ENCODE measurements around the gene AHCYL2.
A peak's percentile ranks its signal among the peaks of the same experiment; 100 is the strongest.
"Not testable (repeated sequence)": the region's sequence is repeated elsewhere in the genome, so short reads cannot be mapped to it uniquely, and the experiment has no call there.

AHCYL2 gene

DNA sequence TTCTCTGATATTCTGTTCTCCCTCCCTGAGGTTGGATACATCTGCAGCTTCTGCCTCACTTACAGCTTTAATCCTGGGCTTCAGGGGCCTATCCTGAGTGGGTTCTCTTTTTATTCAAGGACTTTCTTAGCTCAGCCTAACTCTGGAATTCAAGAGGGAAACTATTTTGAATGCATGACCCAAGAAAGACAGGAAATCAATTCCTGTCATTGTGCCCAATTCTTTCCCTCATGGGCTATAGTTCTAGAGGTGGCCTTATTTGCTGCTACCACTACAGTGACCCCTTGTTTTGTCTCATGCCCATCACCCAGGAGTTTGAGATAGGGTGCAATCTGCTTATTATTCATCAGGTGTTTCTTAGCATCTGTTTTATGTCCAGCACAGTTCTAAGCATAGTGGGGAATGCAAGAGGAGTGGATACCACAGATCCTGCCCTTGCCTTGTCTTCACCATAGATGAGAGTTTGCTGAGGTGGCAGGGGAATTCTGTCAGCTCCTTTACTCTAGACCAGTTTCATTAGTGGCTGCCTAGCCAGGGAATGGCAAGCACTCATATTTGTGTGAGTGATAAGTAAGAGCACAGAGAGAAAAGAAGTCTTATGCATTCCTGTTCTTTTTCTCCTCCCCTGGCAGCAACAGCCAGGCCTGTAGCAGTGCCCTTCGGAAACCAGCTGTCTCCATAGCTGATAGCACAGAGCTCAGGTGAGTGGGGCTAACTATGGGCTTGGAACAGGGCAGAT, 228.8 kb downstream of the AHCYL2 start:
- ATAC-seq = no peak
- no peak for DNase-seq

DNA sequence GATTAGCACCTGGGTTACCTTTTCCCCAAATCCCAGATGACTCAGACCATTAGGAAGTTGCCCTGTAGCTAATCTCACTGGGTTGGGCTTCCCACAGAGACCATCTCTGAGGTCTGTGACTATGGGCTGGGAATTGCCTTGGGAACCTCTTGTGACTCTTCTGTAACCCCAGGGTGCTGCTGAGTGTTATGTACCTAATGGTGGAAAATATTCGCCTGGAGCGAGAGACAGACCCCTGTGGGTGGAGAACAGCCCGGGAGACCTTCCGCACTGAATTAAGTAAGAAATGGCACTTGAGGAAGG, 229.4 kb downstream of the AHCYL2 start:
- ATAC-seq = no peak
- no peak for DNase-seq

- DNase-seq (no peak), ATAC-seq (no peak)
Observed at GRCh38 chr7:129456421-129456820, 231.6 kb downstream of the AHCYL2 start.

DNA sequence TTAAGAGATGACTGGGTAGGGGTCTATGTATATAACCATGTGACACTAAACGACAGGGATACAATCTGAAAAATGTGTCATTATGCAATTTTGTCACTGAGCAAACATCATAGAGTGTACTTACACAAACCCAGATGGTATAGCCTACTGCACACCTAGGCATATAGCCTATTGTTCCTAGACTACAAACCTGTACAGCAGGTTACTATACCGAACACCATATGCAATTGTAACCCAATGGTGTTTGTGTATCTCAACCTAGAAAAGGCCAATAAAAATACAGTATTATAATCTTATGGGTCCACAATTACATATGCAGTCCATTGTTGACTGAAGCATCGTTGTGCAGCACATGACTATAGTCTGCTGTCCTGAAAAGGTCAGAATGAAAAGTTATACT, 232.3 kb downstream of the AHCYL2 start:
- DNase-seq = no peak

DNA sequence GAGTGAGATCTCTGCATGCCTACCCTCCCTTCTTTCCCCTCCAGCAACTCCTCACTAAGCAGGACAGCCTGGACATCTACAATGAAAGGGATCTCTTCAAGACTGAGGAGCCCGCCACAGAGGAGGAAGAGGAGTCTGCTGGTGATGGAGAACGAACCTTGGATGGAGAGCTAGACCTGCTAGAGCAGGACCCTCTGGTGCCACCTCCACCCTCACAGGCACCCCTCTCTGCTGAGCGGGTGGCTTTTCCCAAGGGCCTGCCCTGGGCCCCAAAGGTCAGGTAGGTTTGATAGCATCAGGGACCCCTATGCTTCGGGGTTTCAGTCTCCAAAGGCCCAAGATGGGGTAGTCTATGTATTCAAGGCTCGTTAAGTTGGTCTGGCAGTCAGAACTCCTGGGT, 233.3 kb downstream of the AHCYL2 start:
- no peak for DNase-seq
- no peak for ATAC-seq

More for the DNA sequence above, 232.3 kb downstream of the AHCYL2 start:
- no peak for ATAC-seq

DNA sequence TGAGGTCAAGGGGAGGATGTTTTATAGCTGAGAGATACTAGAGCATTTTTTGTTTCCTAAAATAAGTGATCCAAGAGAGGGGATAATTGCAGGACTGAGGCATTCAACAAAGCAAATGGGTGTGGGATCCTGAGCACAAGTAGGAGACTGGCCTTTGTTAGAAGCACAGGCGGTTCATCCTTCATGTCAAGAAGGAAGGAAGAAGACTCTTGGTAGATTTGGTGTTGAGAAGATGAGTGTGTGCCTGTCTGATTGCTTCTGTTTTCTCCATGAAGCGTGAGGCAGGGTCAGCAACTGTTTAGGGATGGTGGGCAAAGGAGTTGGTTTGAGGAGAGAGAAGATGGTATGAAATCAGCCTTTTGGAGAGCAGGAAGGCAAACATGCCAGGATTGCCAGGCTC, 237.0 kb downstream of the AHCYL2 start:
- ATAC-seq = no peak
- no peak for DNase-seq

GRCh38 chr7:129462420-129462819, 237.6 kb downstream of the AHCYL2 start:
- DNase-seq (no peak), ATAC-seq (no peak)

- ATAC-seq (no peak), DNase-seq (no peak)
Observed at GRCh38 chr7:129464194-129464593, 239.4 kb downstream of the AHCYL2 start.

DNA sequence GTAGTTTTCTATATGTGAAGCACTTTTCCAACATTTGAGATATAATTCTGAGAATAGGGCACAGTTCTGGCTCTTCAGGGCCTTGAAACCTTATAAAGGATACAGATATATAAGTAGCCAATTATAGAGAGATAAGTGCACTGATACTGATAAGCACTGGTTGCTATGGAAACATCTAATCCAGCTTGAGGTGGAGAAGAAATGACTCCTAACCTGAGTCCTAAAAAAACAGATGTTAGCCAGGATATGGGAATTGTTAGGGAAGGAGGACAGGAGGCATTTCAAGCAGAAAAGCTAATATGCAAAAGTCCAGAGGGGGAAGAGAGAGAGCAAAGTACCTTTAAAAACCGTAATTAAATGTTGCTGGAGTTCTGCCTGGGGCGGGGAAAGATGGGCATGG, 240.2 kb downstream of the AHCYL2 start:
- DNase-seq (no peak), ATAC-seq (no peak)

DNA sequence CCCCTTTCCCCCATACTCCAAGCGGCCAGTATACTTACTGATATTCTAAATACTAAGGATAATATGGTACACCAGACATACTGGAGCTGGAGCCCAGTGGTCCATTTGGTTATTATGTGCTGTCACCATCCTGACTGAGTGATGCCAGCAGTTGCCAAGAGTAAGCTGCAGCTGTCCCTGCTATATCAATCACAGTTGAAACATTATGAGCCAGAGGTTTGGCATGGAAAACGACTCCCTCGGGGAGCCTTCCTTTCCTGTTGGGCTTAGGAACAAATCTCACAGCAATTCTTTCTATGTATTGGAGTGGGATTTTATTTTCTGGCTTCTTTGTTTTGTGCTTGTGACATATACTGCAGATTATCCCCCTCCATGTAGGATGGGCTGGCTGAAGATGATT, 242.0 kb downstream of the AHCYL2 start:
- DNase-seq = no peak
- no peak for ATAC-seq

- ATAC-seq (no peak), DNase-seq (no peak)
Observed at GRCh38 chr7:129468087-129468486, 243.3 kb downstream of the AHCYL2 start.

DNA sequence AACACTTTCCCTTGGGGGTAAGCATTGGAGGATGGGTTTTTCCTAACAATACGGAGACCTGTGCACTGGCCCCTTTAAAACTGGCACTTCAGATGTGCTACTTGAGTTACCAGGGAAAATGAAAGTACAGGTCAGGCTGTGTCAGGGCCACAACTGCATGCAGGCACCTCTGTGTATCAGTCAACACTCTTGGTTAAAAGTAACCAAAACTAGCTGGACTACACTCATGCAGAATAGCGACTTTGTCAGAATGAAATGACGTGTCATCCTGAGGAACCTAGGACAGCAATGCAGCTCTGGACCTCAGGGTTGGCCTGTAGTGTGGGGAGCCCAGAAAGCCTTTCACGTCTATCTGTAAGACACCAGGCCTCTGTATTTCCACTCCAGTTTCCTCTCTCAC, 243.7 kb downstream of the AHCYL2 start:
- DNase-seq (no peak), ATAC-seq (no peak)

DNA sequence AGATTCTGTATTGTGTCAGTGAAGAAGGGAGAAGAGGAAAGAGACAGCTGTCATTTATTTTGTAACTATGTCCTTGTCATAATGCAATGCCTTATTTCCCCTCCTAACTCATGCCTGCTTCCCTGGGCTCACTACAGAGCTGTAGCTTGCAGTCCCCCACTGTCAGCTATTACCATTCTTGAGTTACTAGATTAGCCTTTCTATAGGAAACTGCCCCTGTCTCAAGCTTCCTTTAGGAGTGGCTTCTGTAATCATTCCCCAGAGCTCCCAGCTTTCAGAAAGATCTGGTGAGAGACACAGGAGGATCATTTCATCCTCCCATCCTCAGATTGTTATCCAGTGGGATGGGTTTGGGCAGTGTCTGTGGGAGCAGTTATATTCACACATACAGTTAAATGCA, 245.1 kb downstream of the AHCYL2 start:
- DNase-seq (no peak), ATAC-seq (no peak)

- no peak for ATAC-seq
- no peak for DNase-seq
Observed at GRCh38 chr7:129470411-129470810, 245.6 kb downstream of the AHCYL2 start.

DNA sequence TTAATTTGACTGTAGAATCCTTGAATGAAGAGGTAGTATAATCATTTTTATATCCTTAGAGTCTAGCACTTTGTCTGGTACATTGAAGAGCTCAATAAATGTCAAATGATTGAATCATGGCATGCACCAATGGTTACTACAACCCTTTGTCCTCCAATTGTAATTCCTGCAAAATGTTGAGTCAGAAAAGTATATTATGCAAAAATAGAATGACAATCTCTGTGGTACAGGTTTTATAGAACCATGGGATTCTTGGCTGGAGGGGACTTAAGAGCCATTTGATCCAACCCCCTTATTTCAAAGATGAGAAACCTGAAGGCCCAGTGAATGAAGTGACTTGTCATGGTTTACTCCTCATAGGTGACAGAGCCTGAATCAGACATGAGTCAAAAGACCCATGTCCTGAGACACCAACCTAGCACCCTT, 246.6 kb downstream of the AHCYL2 start:
- ATAC-seq = peak; percentile 81
- DNase-seq = no peak

- not testable (repeated sequence) for ATAC-seq, DNase-seq
Observed at GRCh38 chr7:129475931-129476330, 251.1 kb downstream of the AHCYL2 start.

GRCh38 chr7:129476398-129476797, 251.6 kb downstream of the AHCYL2 start:
- ATAC-seq, DNase-seq: not testable (repeated sequence)
